ENCODE measurements around the gene C5orf63.
A peak's percentile ranks its signal among the peaks of the same experiment; 100 is the strongest.
"Not testable (repeated sequence)": the region's sequence is repeated elsewhere in the genome, so short reads cannot be mapped to it uniquely, and the experiment has no call there.

Gene C5orf63

DNA sequence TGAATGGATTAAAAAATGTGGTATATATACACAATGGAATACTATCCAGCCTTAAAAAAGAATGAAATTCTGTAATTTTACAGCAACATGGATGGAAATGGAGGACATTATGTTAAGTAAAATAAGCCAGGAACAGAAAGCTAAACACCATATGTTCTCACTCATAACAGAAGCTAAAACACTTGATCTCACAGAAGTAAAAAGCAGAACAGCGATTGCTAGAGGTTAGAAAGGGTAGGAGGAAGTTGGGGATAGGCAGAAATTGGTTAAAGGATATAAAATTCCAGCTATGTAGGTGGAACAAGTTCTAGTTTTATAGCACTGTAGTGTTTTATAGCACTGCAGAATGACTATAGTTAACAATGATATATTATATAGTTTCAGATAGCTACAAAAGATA is 58.7 kb downstream of the C5orf63 start:
- Mint-ChIP-seq H3K27ac (no peak overlapping the region), H3K27me3 (no peaks in the 10 kb centered on the region), H3K4me1 (peaks cover 38% of the 10 kb centered on the region), H3K36me3 (peaks cover 7% of the 10 kb centered on the region), H3K4me3 (peak overlapping the region; percentile 35), H3K9me3 (no peaks in the 10 kb centered on the region)
- no peak for DNase-seq (ENCODE audit: low spot score in 2 of 2)
- peak; percentile 85 for ATAC-seq (ENCODE audit: low read depth)

DNA sequence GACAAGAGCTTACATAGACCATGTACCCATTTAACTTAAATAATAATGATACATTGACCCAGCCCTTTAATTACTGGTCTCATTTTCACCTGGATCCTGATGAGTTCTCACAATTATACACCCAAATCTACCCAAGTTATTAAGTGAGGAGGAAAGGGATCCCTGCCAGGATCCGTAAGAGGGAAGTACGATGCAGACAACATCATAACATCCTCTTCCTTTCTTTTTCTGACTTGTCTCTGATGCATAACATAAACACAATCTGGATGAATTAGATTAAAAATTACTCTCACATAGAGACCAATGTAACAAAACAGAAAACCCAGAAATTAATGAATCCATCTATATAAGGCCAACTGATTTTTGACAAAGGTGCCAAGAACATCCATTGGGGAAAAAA is 59.9 kb downstream of the C5orf63 start:
- H3K27ac Mint-ChIP-seq: peak overlapping the region; percentile 41
- peaks cover 37% of the 10 kb centered on the region for H3K4me1 Mint-ChIP-seq
- ATAC-seq (ENCODE audit: low read depth): no peak
- peak overlapping the region; percentile 44 for H3K4me3 Mint-ChIP-seq
- H3K27me3 Mint-ChIP-seq: no peaks in the 10 kb centered on the region
- no peak for DNase-seq (ENCODE audit: low spot score in 2 of 2)
- H3K9me3 Mint-ChIP-seq: no peaks in the 10 kb centered on the region
- H3K36me3 Mint-ChIP-seq: peaks cover 7% of the 10 kb centered on the region

DNA sequence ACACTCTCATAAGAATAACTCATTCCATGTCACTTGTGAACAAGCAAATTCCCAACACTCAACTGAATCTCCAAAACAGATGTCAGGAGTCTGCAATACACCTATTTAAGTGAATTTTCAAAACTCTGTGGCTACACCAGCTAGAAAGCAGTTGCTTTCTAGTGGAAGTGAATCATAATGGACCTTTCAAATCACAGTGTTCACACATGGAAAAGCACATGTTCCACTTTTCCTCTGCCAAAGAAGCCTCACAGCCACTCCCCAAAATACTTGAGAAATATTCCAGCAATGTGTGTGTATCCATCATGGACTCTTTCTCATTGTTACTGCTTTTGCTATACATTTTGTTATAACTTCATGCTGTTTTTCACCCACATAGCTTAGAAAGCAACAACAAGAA is 60.4 kb downstream of the C5orf63 start:
- H3K4me3 Mint-ChIP-seq: peak overlapping the region; percentile 3
- H3K27ac Mint-ChIP-seq: no peak overlapping the region
- H3K4me1 Mint-ChIP-seq: peaks cover 35% of the 10 kb centered on the region
- no peaks in the 10 kb centered on the region for H3K27me3 Mint-ChIP-seq
- H3K36me3 Mint-ChIP-seq: peaks cover 6% of the 10 kb centered on the region
- H3K9me3 Mint-ChIP-seq: no peaks in the 10 kb centered on the region
- ATAC-seq (ENCODE audit: low read depth) (no peak), DNase-seq (ENCODE audit: low spot score in 2 of 2) (no peak)

DNA sequence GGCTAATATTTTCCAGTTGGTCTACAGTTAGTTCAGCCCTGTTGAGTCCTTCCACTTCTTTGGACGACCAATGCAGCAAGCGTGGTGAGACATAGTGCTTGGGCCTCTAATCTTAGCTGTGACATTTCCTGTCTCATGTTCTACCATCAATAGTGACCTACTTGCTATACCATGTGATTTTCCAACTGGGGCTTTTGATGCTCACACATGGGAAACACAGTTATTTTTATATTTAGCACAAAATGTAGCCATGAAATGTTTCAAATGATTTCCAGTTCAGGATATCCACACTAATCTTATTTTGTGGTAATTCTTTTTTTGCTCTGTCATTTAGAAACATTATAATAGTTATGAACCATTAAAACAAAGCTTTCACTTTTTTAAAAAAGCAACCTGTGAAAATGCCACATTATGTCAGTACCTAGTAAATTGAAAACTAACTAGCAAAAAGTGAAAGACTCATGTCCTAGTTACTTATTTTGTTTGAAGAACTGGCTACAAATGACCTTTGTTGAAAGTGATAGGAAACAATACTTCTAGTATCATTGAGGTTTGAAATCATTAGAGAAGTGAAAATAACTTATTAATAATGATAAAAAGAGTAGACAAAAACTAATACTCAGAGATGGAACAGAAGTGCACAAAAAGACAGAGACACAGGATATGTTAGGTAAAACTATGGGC is 61.2 kb downstream of the C5orf63 start:
- no peaks in the 10 kb centered on the region for H3K9me3 Mint-ChIP-seq
- H3K27ac Mint-ChIP-seq: no peak overlapping the region
- peak; percentile 59 for ATAC-seq (ENCODE audit: low read depth)
- DNase-seq (ENCODE audit: low spot score in 2 of 2): no peak
- peaks cover 6% of the 10 kb centered on the region for H3K36me3 Mint-ChIP-seq
- H3K4me3 Mint-ChIP-seq: no peak overlapping the region
- no peaks in the 10 kb centered on the region for H3K27me3 Mint-ChIP-seq
- H3K4me1 Mint-ChIP-seq: peaks cover 35% of the 10 kb centered on the region

DNA sequence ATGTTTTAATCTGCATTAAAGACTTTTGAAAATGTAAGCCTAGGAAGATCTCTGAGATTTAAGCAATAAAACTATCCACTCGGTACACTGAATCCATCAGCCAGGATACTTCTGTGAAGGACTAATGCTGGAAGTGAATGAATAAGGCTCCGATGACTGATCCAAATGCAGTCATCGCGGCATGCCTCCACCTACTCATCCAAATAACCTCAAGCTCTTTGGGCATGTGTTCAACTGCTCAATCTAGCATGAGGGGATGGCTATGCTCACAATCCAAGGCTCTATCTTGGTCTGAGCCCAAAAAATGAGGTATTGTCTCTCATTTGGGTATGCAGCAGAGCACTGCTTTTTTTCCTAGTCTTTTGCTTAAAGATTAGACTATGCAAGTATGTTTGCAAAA is 62.1 kb downstream of the C5orf63 start:
- H3K9me3 Mint-ChIP-seq: no peaks in the 10 kb centered on the region
- peaks cover 35% of the 10 kb centered on the region for H3K4me1 Mint-ChIP-seq
- H3K27me3 Mint-ChIP-seq: no peaks in the 10 kb centered on the region
- peaks cover 5% of the 10 kb centered on the region for H3K36me3 Mint-ChIP-seq
- no peak overlapping the region for H3K27ac Mint-ChIP-seq
- DNase-seq (ENCODE audit: low spot score in 2 of 2) (no peak), ATAC-seq (ENCODE audit: low read depth) (no peak)
- H3K4me3 Mint-ChIP-seq: no peak overlapping the region

DNA sequence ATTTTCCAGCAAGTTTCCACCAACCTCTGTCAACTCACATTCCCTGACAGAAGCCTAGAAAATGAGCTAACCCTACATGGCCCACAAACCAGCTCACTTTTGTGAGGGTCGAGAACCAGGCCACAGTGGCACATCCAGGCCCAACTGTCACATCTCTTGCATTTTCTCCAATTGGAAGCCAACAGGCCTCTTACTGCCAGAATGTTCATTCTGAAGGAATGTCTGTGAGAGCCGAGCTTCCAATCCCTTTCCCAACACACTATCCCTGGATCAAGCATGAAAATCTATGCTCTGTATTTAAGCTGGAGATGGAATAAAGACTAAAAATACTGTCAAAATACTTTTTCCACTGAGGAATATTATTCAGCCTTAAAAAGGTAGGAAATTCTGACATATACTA is 62.9 kb downstream of the C5orf63 start:
- H3K27me3 Mint-ChIP-seq: no peaks in the 10 kb centered on the region
- DNase-seq (ENCODE audit: low spot score in 2 of 2): no peak
- no peak overlapping the region for H3K4me3 Mint-ChIP-seq
- ATAC-seq (ENCODE audit: low read depth): no peak
- peak overlapping the region; percentile 38 for H3K27ac Mint-ChIP-seq
- H3K4me1 Mint-ChIP-seq: peaks cover 33% of the 10 kb centered on the region
- H3K36me3 Mint-ChIP-seq: peaks cover 5% of the 10 kb centered on the region
- no peaks in the 10 kb centered on the region for H3K9me3 Mint-ChIP-seq

DNA sequence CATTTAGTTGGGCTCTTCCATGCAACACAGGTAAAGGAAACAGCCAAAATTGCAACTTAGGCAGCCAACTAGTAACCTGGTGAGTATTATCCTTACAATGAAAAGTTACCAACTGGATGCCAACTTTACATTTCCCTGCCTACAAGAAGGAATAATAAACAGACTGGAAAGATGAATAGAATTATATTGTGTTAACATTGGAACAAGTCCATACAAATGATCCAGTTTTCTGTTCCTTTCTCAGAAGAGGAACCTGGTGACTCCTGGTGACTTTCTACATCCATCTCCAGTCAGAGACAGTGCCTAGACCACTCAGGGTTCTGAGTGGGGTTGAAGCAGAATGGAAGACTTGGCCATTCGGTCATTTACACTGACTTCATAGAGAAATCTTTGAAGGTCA is 63.5 kb downstream of the C5orf63 start:
- Mint-ChIP-seq H3K4me1 (peaks cover 30% of the 10 kb centered on the region), H3K27me3 (no peaks in the 10 kb centered on the region), H3K36me3 (peaks cover 5% of the 10 kb centered on the region), H3K27ac (no peak overlapping the region), H3K4me3 (no peak overlapping the region), H3K9me3 (no peaks in the 10 kb centered on the region)
- DNase-seq (ENCODE audit: low spot score in 2 of 2): no peak
- no peak for ATAC-seq (ENCODE audit: low read depth)

DNA sequence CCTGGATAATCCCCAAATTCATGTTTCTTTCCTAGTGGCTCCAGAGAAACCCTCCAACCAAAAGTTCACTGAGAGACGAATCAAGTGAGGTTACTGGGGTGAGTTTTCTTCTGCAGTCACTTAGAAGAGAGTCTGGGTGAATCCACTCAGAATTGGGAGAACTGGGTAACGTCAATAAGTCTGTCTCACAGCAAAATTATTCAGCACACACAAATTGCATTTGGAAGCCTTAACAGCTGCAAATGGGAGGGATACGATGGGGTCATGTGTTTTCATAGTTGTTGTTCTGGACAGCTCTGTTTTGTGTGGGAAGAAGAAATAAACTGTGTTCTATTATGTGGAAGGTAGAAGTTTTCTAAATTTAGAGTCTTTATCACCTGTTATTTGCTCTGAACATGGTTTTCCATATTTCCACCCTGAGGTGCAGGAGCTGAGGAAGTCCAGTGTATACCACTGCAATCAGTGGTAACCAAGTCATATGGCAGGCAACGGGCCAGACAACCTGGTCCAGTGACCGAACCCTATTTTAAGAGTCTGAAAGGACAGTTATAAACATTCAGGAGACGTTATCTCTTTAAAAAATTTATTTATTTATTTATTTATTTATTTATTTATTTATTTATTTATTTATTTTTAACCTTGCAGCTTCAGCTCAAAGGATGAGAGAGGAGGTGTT is 64.9 kb downstream of the C5orf63 start:
- DNase-seq (ENCODE audit: low spot score in 2 of 2) (no peak), ATAC-seq (ENCODE audit: low read depth) (no peak)
- peaks cover 5% of the 10 kb centered on the region for H3K36me3 Mint-ChIP-seq
- no peak overlapping the region for H3K27ac Mint-ChIP-seq
- no peaks in the 10 kb centered on the region for H3K9me3 Mint-ChIP-seq
- H3K4me1 Mint-ChIP-seq: peaks cover 25% of the 10 kb centered on the region
- no peak overlapping the region for H3K4me3 Mint-ChIP-seq
- no peaks in the 10 kb centered on the region for H3K27me3 Mint-ChIP-seq

DNA sequence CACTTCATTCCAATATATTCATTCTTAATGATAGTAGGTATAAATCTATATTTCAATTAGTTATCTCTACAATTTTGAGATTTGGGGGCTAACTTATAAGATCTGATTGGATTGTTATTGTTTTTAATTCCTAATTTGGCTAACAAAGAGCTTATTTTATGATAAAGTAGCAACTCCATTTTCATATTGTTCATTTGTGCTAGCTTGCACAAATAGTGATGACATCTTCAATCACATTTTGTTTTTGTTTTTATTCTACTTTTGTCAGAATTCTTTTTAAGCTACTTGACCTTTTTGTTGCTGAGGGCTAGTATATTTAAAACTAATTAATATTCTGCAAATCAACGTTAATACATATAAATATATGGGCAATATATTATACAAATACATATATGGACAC is 65.8 kb downstream of the C5orf63 start:
- peaks cover 7% of the 10 kb centered on the region for H3K36me3 Mint-ChIP-seq
- no peak for ATAC-seq (ENCODE audit: low read depth)
- peaks cover 21% of the 10 kb centered on the region for H3K4me1 Mint-ChIP-seq
- no peak for DNase-seq (ENCODE audit: low spot score in 2 of 2)
- no peaks in the 10 kb centered on the region for H3K9me3 Mint-ChIP-seq
- H3K4me3 Mint-ChIP-seq: no peak overlapping the region
- H3K27ac Mint-ChIP-seq: no peak overlapping the region
- H3K27me3 Mint-ChIP-seq: no peaks in the 10 kb centered on the region

DNA sequence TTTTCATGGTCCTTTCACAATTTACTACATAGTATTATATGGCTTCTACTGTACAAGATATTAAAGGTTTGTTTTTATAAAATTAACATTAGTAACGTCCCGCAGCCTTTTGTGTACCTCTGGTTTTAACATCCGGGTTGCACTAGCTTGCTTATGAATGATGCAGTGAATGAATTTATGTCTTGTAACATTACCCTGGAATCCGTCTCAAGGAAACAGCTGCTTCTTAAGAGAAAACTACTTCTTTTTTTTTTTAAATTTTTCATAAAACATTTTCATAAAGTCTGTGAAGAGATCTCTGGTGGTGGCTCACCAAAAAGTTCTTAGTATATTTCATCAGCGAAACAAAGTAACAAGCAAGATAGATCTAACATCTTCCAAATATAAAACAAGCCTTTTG is 66.6 kb downstream of the C5orf63 start:
- Mint-ChIP-seq H3K9me3 (no peaks in the 10 kb centered on the region), H3K4me1 (peaks cover 22% of the 10 kb centered on the region), H3K4me3 (no peak overlapping the region), H3K27me3 (no peaks in the 10 kb centered on the region), H3K36me3 (peaks cover 11% of the 10 kb centered on the region), H3K27ac (no peak overlapping the region)
- ATAC-seq (ENCODE audit: low read depth) (no peak), DNase-seq (ENCODE audit: low spot score in 2 of 2) (no peak)

DNA sequence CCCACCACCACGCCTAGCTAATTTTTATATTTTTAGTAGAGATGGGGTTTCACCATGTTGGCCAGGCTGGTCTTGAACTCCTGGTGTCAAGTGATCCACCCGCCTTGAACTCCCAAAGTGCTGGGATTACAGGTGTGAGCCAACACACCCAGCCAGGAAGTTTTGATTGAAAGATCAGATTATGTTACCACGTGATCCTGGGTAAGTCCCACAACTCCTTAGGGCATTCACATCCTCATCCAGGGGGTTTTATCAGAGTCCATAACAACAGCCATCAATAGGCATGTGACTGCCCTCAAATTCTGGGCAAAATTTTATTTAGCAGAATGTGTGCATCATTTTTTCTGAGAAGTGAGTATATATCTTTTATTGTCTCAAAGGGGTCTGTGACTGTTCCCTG is 68.0 kb downstream of the C5orf63 start:
- not testable (repeated sequence) for H3K27ac Mint-ChIP-seq; H3K27me3 Mint-ChIP-seq; H3K9me3 Mint-ChIP-seq; ATAC-seq (ENCODE audit: low read depth); DNase-seq (ENCODE audit: low spot score in 2 of 2); H3K4me3 Mint-ChIP-seq
- H3K4me1 Mint-ChIP-seq: peaks cover 22% of the 10 kb centered on the region
- peaks cover 12% of the 10 kb centered on the region for H3K36me3 Mint-ChIP-seq

DNA sequence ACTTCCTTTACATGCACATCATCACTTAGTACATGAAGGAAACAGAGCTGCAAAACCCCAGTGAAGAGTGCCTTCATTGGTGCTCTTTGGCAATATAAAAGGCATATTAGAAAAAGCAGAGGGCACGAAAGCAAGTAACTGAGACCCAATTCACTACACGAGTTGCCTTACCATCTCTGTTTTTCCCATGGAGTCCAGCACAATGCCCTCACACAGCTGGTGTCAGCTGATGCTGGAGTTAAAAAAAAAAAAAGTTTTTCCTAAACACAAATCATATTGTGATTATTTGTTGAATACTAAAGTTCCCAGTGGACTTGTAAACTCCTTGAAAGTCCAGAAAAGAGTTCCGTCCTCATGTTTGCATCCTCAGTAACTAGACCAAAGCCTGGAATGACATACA is 68.6 kb downstream of the C5orf63 start:
- Mint-ChIP-seq H3K9me3 (no peaks in the 10 kb centered on the region), H3K4me3 (no peak overlapping the region), H3K36me3 (peaks cover 15% of the 10 kb centered on the region), H3K27me3 (no peaks in the 10 kb centered on the region), H3K27ac (no peak overlapping the region), H3K4me1 (peaks cover 25% of the 10 kb centered on the region)
- DNase-seq (ENCODE audit: low spot score in 2 of 2) (no peak), ATAC-seq (ENCODE audit: low read depth) (no peak)

DNA sequence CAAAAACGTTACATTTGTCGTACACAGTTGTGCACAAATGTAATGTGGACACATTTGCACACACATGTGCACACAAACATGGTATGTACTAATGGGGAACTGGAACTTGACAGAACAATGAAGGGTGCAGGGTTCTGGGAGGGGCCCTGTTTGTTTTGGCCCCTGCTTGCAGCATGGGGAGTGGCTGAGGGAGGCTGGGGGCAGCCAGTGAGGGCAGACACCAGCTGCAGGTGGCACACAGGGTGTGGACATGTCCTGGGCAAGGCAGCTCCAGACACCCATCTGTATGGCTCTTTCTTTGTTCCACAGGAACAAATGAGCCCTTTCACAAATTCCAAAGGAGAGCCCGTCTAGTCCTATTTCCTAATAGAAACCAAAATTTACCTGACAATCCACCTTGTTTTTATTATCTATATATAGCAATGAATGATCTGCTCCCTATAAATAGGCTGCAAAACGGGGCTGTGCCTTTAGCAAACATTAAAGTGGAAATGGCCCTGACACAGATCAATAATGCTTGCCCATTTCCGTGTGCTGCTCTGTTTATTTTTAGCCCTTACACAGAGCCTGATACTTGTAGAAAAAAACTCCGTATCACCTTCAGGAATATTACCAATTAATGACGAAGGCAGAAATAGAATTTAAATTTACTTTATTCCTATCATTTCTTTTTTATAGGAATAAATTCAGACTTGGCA is 69.4 kb downstream of the C5orf63 start:
- no peak overlapping the region for H3K4me3 Mint-ChIP-seq
- peaks cover 18% of the 10 kb centered on the region for H3K36me3 Mint-ChIP-seq
- DNase-seq (ENCODE audit: low spot score in 2 of 2) (no peak), ATAC-seq (ENCODE audit: low read depth) (no peak)
- no peaks in the 10 kb centered on the region for H3K27me3 Mint-ChIP-seq
- no peaks in the 10 kb centered on the region for H3K9me3 Mint-ChIP-seq
- H3K27ac Mint-ChIP-seq: no peak overlapping the region
- H3K4me1 Mint-ChIP-seq: peaks cover 28% of the 10 kb centered on the region

DNA sequence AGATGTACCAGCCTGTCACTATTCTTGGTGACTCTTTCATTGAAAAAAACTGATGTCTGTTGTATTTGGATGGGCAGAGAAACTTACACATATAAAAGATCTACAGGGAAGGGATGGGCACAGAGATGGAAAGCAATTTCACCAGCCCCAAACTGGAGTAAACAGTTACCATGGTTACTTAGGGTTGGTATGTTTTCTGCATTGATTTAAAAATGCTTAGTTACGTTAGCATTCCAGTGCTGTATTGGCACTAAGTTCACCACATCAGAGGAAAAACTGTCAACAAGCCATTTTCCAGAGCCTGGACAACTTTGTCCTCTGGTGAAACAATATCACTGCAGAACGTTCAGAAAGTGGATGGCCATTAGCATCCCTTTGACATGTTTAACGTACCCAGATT is 70.9 kb downstream of the C5orf63 start:
- no peaks in the 10 kb centered on the region for H3K9me3 Mint-ChIP-seq
- peaks cover 16% of the 10 kb centered on the region for H3K36me3 Mint-ChIP-seq
- H3K27me3 Mint-ChIP-seq: no peaks in the 10 kb centered on the region
- H3K4me3 Mint-ChIP-seq: no peak overlapping the region
- peaks cover 36% of the 10 kb centered on the region for H3K4me1 Mint-ChIP-seq
- no peak overlapping the region for H3K27ac Mint-ChIP-seq
- DNase-seq (ENCODE audit: low spot score in 2 of 2): no peak
- no peak for ATAC-seq (ENCODE audit: low read depth)
